Keratinocyte (primary cell): ENCODE results near the gene SSR1.

Source experiments
- CTCF ChIP-seq, 3 experiments: IDR thresholded peaks in 1 of 3; conservative IDR thresholded peaks in 1 of 3; optimal IDR thresholded peaks in 1 of 3; 2 replicates in 2 of 3; 3 replicates in 1 of 3; pipeline versions ENCODE3 to v1.5.1; 2011; ENCODE audit warnings: low read length in 3 of 3, mild to moderate bottlenecking in 3 of 3, moderate library complexity in 2 of 3, control low read depth in 1 of 3, inconsistent platforms in 1 of 3; ENCODE audit not compliant: insufficient read depth in 2 of 3; ENCODE audit errors: extremely low read depth in 1 of 3
- EZH2 ChIP-seq: IDR thresholded peaks from one replicate; pipeline ENCODE4 v1.6.1; 2012; ENCODE audit warnings: inconsistent platforms, mild to moderate bottlenecking, low read length, moderate library complexity

GRCh38 chr6:7307533-7307932 lies 5.5 kb downstream of the SSR1 start:
- TF ChIP-seq CTCF (optimal IDR thresholded peaks at IDR 0.05 in 1 of 3, IDR thresholded peaks at IDR 0.05 in 1 of 3, conservative IDR thresholded peaks at IDR 0.05 in 1 of 3; ENCODE audit: extremely low read depth in 1 of 3, insufficient read depth in 2 of 3, low read length in 3 of 3), result no peak
- TF ChIP-seq EZH2, result no peak
